ENCODE data around the gene SLC36A3. TPM values are rescaled to one million over a fixed set of nuclear protein-coding genes. Genes with fewer than 3 reads are reported as not detected.
"Not testable (repeated sequence)": the region's sequence is repeated elsewhere in the genome, so short reads cannot be mapped to it uniquely, and the experiment has no call there.

The SLC36A3 gene
- total RNA-seq, 1 donor from 2014 or later: not detected

DNA sequence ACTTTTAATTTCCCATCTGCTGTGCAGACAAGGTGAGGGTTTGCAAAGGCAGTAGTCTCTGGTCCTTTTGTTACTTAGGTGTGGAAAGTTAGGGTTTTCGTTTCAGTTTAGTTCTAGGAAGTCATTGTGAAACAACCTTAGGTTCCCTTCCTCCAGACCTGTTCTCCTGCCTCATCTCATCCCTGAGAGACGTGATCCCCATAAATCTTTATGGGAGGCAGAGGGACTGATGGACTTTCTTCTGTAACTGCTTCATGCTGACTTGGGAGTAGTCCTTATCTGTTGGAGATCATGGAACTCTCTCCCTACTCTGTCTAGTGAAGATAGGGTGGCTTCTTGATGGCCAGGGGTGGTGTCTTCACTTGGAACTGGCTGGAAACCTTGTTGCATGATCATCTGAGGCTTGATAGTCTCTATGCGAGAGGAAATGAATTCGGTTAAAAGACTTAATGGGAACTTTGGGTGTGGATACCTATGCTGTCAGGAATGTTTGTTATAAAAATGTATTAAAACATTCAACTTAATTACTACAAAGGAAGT is 57.8 kb downstream of the SLC36A3 start:
- no peak overlapping the region for H3K27ac Mint-ChIP-seq
- peaks cover 2% of the 10 kb centered on the region for H3K4me1 Mint-ChIP-seq (ENCODE audit: low read depth)
- H3K4me3 Mint-ChIP-seq (ENCODE audit: low read depth): no peak overlapping the region
- no peak for DNase-seq (ENCODE audit: low spot score, unreplicated experiment)
- H3K36me3 Mint-ChIP-seq (ENCODE audit: insufficient read depth): no peaks in the 10 kb centered on the region
- H3K27me3 Mint-ChIP-seq: no peaks in the 10 kb centered on the region
- TF ChIP-seq, protein P1, sequence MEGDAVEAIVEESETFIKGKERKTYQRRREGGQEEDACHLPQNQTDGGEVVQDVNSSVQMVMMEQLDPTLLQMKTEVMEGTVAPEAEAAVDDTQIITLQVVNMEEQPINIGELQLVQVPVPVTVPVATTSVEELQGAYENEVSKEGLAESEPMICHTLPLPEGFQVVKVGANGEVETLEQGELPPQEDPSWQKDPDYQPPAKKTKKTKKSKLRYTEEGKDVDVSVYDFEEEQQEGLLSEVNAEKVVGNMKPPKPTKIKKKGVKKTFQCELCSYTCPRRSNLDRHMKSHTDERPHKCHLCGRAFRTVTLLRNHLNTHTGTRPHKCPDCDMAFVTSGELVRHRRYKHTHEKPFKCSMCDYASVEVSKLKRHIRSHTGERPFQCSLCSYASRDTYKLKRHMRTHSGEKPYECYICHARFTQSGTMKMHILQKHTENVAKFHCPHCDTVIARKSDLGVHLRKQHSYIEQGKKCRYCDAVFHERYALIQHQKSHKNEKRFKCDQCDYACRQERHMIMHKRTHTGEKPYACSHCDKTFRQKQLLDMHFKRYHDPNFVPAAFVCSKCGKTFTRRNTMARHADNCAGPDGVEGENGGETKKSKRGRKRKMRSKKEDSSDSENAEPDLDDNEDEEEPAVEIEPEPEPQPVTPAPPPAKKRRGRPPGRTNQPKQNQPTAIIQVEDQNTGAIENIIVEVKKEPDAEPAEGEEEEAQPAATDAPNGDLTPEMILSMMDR (IDR thresholded peaks at IDR 0.05; ENCODE audit: unreplicated experiment): no peak
- H3K9me3 Mint-ChIP-seq (ENCODE audit: low read depth): no peaks in the 10 kb centered on the region

GRCh38 chr5:151244206-151244605 is 59.4 kb downstream of the SLC36A3 start:
- H3K27ac Mint-ChIP-seq: no peak overlapping the region
- H3K4me1 Mint-ChIP-seq (ENCODE audit: low read depth): peaks cover 4% of the 10 kb centered on the region
- H3K36me3 Mint-ChIP-seq (ENCODE audit: insufficient read depth): no peaks in the 10 kb centered on the region
- no peak for DNase-seq (ENCODE audit: low spot score, unreplicated experiment)
- TF ChIP-seq, protein P1 (IDR thresholded peaks at IDR 0.05; ENCODE audit: unreplicated experiment): no peak
- no peaks in the 10 kb centered on the region for H3K9me3 Mint-ChIP-seq (ENCODE audit: low read depth)
- no peak overlapping the region for H3K4me3 Mint-ChIP-seq (ENCODE audit: low read depth)
- H3K27me3 Mint-ChIP-seq: no peaks in the 10 kb centered on the region

- H3K27ac Mint-ChIP-seq: no peak overlapping the region
- no peak overlapping the region for H3K4me3 Mint-ChIP-seq (ENCODE audit: low read depth)
- peaks cover 4% of the 10 kb centered on the region for H3K4me1 Mint-ChIP-seq (ENCODE audit: low read depth)
- no peaks in the 10 kb centered on the region for H3K9me3 Mint-ChIP-seq (ENCODE audit: low read depth)
- DNase-seq (ENCODE audit: low spot score, unreplicated experiment): no peak
- H3K27me3 Mint-ChIP-seq: no peaks in the 10 kb centered on the region
- TF ChIP-seq, protein P1 (IDR thresholded peaks at IDR 0.05; ENCODE audit: unreplicated experiment): no peak
- no peaks in the 10 kb centered on the region for H3K36me3 Mint-ChIP-seq (ENCODE audit: insufficient read depth)
These were observed 60.0 kb downstream of the SLC36A3 start for GRCh38 chr5:151243564-151243963.

GRCh38 chr5:151243127-151243526 is 60.4 kb downstream of the SLC36A3 start:
- H3K4me3 Mint-ChIP-seq (ENCODE audit: low read depth): no peak overlapping the region
- TF ChIP-seq, protein P1 (IDR thresholded peaks at IDR 0.05; ENCODE audit: unreplicated experiment): no peak
- H3K4me1 Mint-ChIP-seq (ENCODE audit: low read depth): peaks cover 4% of the 10 kb centered on the region
- H3K27me3 Mint-ChIP-seq: no peaks in the 10 kb centered on the region
- H3K27ac Mint-ChIP-seq: no peak overlapping the region
- no peak for DNase-seq (ENCODE audit: low spot score, unreplicated experiment)
- no peaks in the 10 kb centered on the region for H3K36me3 Mint-ChIP-seq (ENCODE audit: insufficient read depth)
- no peaks in the 10 kb centered on the region for H3K9me3 Mint-ChIP-seq (ENCODE audit: low read depth)

- H3K9me3 Mint-ChIP-seq (ENCODE audit: low read depth): no peaks in the 10 kb centered on the region
- H3K4me1 Mint-ChIP-seq (ENCODE audit: low read depth): peaks cover 4% of the 10 kb centered on the region
- no peak for DNase-seq (ENCODE audit: low spot score, unreplicated experiment)
- TF ChIP-seq, protein P1 (IDR thresholded peaks at IDR 0.05; ENCODE audit: unreplicated experiment): no peak
- no peaks in the 10 kb centered on the region for H3K27me3 Mint-ChIP-seq
- H3K27ac Mint-ChIP-seq: no peak overlapping the region
- H3K36me3 Mint-ChIP-seq (ENCODE audit: insufficient read depth): no peaks in the 10 kb centered on the region
- no peak overlapping the region for H3K4me3 Mint-ChIP-seq (ENCODE audit: low read depth)
These were observed 62.5 kb downstream of the SLC36A3 start for GRCh38 chr5:151240924-151241635.

DNA sequence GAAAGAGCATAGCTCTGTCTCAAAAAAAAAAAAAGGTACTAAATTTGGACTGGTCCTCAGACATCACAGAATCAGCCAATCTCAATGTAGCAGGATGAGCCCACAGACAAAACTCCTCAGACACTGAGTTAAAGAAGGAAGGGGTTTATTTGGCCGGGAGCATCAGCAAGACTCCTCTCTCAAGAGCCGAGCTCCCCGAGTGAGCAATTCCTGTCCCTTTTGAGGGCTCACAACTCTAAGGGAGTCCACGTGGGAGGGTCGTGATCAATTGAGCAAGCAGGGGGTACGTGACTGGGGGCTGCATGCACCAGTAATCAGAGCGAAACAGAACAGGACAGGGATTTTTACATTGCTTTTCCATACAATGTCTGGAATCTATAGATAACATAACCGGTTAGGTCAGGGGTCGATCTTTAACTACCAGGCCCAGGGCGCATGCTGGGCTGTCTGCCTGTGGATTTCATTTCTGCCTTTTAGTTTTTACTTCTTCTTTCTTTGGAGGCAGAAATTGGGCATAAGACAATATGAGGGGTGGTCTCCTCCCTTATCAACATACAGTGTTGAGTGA is 63.2 kb downstream of the SLC36A3 start:
- H3K36me3 Mint-ChIP-seq (ENCODE audit: insufficient read depth); H3K9me3 Mint-ChIP-seq (ENCODE audit: low read depth); H3K4me3 Mint-ChIP-seq (ENCODE audit: low read depth); H3K27ac Mint-ChIP-seq; H3K4me1 Mint-ChIP-seq (ENCODE audit: low read depth); H3K27me3 Mint-ChIP-seq; DNase-seq (ENCODE audit: low spot score, unreplicated experiment): not testable (repeated sequence)

Measured in progenitor cell of endocrine pancreas (in vitro differentiated cells).